DMS153 (cell line): ENCODE measurements around the gene RFNG.
A peak's percentile ranks its signal among the peaks of the same experiment; 100 is the strongest.

Source experiments
- DNase-seq: peaks from one replicate; lab custom pipeline; 2025; lab: John Stamatoyannopoulos, UW

Gene RFNG

GRCh38 chr17:82013772-82014321, 37.8 kb downstream of the RFNG start:
- DNase-seq = no peak

DNA sequence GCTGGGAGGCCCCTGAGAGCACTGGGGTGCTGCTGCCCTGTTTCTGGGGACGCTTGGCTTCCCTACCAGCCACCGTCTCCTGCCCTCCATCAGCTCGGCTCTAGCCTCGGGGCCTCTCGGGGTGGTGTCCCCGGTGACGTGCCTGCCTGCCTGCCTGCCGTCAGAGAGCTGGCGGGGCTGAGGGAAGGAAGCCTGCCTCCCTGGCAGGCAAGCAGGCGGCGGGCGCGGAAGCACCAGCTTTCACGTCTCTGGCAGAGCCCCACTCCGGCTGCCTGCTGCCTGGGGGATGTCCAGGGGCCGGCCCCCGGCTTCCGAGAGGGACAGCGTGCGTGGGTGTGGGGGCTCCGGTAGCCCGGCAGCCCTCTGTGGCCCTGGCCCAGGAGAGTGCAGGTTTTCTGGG, 38.3 kb downstream of the RFNG start:
- DNase-seq = no peak

DNA sequence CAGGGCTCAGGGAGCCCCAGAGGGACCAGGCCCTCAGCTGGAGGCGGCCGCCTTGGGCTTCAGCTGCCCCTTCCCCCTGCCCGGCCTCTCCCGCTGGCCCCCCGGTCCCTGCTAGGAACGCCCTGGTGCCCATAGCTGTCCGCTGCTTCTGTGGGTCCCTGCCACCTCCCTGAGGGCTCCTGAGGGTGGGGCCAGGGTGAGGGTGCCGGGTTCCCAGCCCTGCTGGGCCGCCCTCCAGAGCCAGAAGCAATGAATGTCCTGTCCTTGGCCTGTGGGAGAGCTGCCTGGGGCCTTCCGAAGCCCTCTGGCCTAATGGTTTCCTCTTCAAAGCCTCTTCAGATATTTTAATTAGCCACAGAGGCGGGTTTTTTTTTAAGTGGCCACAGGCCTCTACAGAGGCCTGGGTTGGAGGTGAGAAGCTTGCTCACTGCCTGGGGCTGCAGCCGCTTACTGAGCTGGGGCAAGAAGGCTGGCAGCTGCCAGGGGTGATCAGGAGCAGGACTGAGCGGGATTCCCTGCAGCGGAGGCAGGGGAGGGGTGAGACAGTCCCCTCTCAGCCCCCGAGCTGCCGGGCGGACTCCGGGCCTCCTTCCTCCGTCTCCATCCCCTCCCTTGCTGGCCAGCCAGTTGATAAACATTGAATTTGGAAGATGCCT, 38.8 kb downstream of the RFNG start:
- peak; percentile 22 for DNase-seq

DNA sequence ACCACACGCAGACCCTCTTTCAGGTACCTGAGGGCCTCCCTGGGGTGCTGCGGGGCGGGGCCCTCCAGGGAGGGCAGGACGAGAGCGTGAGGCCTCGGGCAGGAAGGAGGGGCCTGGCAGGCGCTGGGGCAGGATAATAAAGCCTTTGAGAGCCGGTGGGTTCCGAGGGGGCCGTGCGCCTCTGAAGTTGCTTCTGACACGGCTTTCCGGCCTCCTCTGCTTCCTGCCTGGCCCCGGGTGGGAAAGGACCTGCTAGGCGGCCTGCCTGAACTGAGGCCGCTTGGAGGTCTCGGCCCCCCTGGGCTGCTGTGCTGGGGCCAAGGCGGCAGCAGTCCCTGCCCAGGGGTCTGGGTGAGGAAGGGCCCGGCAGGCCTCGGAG, 39.4 kb downstream of the RFNG start:
- no peak for DNase-seq

DNA sequence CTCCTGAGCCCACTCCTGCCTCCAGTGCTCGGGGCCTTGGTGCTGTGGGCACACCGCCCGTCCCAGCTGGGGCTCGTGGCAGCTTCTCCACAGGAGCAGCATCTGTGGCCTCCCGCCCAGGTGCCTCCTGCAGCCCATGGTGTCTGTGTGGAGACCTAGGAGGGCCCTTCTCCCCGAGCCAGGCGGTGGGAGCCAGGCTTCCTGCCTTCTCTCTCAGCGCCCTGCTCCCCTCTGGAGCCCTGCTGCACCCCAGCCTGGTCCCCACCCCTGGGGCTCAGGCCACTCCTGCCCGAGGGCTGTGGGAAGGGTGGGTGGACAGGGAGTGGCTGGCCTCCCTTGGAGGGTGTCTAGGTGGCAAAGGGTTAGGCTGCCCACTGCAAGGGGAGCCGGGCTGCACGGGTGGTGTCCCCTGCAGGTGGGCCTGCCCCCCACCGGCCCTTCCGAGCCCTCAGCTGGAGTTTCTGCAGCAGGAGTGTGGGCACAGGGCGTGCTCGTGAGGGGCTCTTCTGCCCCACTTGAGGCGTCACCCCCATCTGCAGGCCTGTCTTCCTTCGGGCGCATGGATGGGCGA, 39.9 kb downstream of the RFNG start:
- no peak for DNase-seq

GRCh38 chr17:82010575-82011525, 40.8 kb downstream of the RFNG start:
- no peak for DNase-seq

GRCh38 chr17:82009413-82009812, 42.2 kb downstream of the RFNG start:
- no peak for DNase-seq

- no peak for DNase-seq
These were observed 42.6 kb downstream of the RFNG start for GRCh38 chr17:82008941-82009405.

GRCh38 chr17:82008258-82008940, 43.2 kb downstream of the RFNG start:
- DNase-seq = no peak

DNA sequence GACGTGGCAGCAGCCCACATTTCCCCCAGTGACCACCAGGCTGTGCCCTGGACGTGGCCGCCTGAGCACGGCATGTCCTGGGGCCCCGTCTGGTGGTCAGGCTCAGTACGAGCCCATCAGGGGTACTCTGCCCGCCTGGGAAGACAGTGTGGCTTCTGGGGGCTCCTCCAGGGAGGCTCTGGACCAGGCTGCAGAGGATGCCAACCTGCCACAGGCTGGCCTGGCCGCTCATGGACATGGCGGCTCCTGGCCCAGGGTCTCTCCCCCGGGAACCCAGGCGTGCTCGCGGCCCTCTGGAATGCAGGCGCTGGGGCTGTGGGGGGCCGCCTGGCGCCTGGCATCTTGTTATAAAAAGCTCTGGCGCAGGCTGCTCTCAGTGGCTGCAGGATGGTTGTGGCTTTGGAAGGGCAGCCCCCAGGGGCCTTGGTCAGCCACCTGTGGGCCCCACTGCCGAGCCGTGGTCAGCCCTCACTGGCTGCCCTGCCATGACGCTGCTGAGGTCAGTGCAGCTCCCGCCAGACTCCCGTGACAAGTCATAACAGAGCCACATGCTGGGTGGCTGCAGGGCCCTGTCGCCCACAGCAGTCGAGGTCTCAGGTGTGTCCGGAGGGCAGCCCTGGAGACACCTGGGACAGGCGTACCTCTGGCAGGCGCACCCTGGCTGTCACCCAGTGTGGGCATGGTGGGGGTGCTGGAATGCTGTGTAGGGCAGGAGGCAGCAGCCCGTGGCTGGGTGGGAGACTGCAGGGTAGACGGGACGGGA, 43.9 kb downstream of the RFNG start:
- no peak for DNase-seq

GRCh38 chr17:82007228-82007494, 44.5 kb downstream of the RFNG start:
- no peak for DNase-seq

DNA sequence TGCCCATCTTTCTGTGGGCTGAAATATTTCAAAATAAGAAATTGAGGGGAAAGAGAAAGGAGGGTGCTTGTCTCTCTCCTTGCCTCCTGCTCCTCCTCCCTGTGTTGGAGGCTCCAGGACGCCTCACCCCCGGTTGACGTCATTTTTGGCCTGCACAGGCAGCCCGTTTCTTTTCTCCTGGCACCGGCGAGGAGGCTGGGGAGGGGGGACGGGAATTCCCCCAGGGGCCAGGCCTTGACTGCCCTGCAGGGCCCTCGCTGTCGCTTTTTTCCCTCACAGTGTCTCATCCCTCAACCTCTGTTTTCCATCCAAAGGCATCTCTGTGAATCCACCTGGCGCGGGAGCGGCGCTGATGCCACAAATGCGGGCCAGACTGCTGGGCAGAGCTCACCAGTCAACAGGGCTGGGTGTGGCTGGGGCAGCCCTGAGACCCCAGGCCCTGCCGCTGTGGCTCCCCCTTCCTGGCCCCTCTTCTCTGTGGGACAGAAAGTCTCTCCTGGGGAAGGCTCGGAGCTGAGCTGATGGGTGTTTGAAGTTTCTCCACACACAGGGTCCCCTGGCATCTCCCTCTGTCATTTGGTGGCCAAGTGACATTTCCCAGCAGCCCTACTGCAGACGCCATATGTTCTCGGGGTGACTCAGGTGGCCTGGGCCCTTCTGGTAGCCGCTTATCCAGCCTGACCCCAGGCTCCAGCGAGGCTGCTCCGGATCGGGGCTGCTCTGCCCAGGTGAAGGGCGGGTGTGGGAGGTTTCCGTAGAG, 45.0 kb downstream of the RFNG start:
- DNase-seq = no peak

DNA sequence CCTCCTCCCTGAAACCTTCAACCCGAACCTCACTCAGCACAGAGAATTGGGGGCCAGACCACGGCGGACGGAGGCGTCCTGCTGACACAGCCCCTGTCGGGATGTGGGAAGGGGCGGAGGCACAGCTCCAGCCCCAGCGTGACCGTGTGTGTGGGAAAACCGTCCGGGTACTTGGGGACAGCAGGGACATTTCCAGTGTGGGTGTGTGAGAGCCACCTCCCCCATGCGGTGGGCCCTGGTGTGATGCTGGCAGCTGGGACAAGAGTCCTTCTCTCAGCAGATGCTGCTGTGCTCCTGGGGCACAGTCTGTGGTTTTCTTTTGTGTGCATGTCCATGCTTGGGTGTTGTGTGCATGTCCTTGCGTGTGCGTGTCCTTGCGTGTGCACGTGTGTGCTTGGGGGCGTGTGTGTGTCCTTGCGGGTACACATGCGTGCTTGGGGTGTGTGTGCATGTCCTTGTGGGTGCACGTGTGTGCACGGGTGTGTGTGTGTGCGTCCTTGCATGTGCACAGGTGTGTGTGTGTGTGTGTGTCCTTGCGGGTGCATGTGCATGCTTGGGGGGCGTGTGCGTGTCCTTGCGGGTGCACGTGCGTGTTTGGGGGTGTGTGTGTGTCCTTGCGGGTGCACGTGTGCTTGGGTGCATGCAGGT, 45.8 kb downstream of the RFNG start:
- DNase-seq = no peak

DNA sequence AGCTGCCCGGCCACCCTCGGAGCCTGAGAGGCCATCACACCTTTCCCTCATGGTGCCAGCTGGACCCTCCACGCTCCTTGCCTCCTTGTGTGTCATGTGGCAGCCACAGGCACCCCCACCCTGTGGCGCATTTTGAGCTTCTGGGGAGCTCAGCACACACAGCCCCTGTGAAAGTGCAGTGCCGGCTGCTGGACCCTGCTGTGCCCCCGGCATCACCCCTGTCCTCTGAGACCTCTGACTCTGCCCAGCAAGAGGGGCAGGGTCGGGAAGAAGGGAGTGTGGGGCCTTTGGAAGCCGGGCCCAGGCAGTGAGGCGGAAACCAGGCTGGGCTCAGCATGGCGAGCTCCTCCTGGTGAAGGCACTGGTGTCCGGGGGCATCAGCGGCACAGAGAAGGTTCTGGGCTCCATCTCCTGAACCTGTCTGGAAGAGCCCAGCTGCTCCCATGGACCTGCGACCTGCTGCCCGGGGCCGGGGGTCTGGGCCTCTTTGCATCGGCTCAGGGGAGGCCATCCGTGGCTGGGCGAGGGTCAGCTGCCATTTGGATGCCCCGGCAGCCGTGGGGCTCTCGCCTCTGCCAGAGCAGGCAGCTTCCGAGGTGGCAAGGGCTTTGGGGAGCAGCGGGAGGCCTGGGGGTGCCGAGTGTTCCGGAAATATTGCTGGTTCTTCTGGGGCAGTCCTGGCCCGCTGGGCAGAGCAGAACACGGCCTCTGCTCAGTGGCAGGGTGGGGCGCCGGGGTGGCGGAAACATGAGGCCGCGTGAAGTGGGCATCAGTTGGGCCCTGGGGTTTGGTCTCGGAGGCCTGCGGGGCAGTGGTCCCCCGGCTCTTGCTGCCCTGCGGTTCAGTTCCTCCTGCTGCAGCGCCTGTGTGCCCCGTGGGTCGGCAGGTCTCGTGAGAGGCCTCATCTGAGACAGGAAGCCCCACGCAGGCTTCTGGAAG, 46.8 kb downstream of the RFNG start:
- no peak for DNase-seq

DNA sequence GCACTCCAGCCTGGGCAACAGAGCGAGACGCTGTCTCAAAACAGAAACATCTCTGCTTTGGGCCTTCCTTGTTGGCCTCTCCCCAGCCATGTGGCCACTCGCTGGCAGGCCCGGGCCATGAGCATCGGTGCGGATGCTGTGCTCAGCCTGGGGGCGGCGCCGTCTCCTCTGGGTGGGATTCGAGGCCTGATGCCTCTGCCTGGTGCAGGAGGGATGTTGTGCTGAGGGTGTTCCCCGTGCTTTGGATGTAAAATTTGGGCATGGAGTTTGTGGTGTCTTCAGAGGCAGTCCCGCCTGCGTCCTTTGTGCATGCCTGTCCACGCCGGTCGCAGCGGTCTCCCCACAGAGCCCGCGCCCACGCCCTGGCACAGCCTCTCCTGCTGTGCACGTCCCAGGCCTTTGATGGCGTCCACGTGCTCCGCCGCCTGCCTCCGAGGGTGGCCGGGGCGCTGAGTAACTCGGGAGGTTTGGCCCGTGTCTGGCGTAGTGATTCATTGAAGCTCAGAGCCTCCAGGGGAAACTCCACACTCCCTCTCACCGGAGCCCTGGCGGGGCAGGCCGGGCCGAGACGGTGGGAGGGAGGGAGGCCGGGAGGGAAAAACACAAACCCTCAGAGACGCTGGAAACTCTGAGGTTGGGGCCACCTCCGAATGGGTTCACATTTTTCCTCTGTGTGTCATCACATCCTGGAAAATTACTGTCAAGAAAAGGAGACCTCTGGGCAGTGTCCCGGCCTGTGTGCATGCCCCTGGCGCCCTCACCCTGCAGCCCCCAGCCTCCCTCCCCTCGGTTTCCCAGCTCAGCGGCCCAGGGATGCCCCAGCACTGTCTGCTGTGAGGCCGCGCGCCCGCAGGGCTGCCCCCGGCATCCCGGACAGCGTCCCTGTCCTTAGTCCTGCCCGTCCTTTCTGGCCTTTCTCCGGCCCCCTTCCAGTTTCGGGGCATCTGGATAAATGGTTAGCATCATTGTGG, 47.9 kb downstream of the RFNG start:
- DNase-seq = no peak

- DNase-seq = no peak
These were observed 50.0 kb downstream of the RFNG start for GRCh38 chr17:82001571-82002056.

- no peak for DNase-seq
These were observed 50.6 kb downstream of the RFNG start for GRCh38 chr17:82000803-82001570.
